ENCODE results near the gene EML6.

Gene EML6

DNA sequence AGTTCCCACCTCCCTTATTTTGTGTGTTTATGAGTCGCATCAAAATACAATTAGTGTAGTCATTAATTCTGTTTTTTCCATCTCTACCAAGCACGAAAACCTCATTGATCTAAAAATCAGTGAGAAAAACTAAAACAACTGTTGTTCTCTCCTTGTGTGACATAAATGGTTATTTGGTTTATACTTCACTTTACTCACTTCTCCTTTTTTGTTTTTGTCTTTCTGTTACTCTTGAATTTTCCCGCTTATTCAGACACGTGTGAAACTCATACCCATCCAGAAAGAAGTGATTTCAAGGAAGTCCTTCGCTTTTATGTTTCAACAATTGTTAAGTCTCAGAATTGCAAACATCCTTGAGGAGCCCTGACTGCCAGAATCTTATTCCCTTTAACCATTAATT, 121.6 kb downstream of the EML6 start:
- in situ Hi-C loops (cut with HindIII; ENCODE audit: low pct_ligation_motif_present, low sequenced_read_pairs), result no loop called here
- no peak for DNase-seq
- no peak for TF ChIP-seq CTCF (IDR thresholded peaks at IDR 0.05; ENCODE audit: low read depth, low read length, missing control alignments)

DNA sequence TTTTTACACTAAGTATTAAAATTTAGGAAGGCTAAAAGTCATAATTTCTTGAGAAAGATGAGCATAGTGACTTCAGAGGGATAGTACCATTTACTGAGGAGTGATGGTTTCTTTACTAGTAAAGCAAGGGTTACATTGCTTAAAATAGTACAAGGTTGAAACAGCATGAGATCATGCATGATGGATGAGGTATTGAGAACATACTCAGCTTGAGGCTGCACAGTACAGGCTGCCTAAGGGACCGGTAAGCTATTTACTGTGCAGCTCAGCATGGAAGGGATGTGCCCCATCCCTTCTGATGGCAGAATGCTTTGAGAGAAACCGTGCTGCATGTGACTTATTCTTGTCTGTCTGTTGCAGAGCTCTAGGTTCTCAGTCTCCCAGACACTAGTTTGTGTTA, 122.1 kb downstream of the EML6 start:
- no peak overlapping the region for H3K4me3 ChIP-seq (ENCODE audit: low read depth, low read length)
- in situ Hi-C loops (cut with HindIII; ENCODE audit: low pct_ligation_motif_present, low sequenced_read_pairs), result no loop called here
- no peaks in the 10 kb centered on the region for H3K36me3 ChIP-seq (replicated peaks)
- H3K27me3 ChIP-seq (replicated peaks), result no peaks in the 10 kb centered on the region
- no peak for DNase-seq
- no peak overlapping the region for H3K27ac ChIP-seq
- no peak for TF ChIP-seq CTCF (IDR thresholded peaks at IDR 0.05; ENCODE audit: low read depth, low read length, missing control alignments)

More for the DNA sequence above, 121.6 kb downstream of the EML6 start:
- H3K4me3 ChIP-seq (ENCODE audit: low read depth, low read length), result no peak overlapping the region
- no peaks in the 10 kb centered on the region for H3K27me3 ChIP-seq (replicated peaks)
- H3K27ac ChIP-seq, result no peak overlapping the region
- H3K36me3 ChIP-seq (replicated peaks), result no peaks in the 10 kb centered on the region

GRCh38 chr2:54850171-54851122, 127.0 kb downstream of the EML6 start:
- in situ Hi-C loops (cut with HindIII; ENCODE audit: low pct_ligation_motif_present, low sequenced_read_pairs), result no loop called here
- Histone ChIP-seq H3K4me3 (ENCODE audit: low read depth, low read length) (no peak overlapping the region), H3K27me3 (replicated peaks) (no peaks in the 10 kb centered on the region), H3K36me3 (replicated peaks) (no peaks in the 10 kb centered on the region), H3K27ac (no peak overlapping the region)
- DNase-seq, result no peak
- TF ChIP-seq CTCF (IDR thresholded peaks at IDR 0.05; ENCODE audit: low read depth, low read length, missing control alignments), result no peak

- H3K27ac ChIP-seq, result no peak overlapping the region
- H3K27me3 ChIP-seq (replicated peaks), result no peaks in the 10 kb centered on the region
- H3K36me3 ChIP-seq (replicated peaks), result no peaks in the 10 kb centered on the region
- TF ChIP-seq CTCF (IDR thresholded peaks at IDR 0.05; ENCODE audit: low read depth, low read length, missing control alignments), result no peak
- H3K4me3 ChIP-seq (ENCODE audit: low read depth, low read length), result no peak overlapping the region
- in situ Hi-C loops (cut with HindIII; ENCODE audit: low pct_ligation_motif_present, low sequenced_read_pairs), result no loop called here
- no peak for DNase-seq
Measured at GRCh38 chr2:54853616-54854310, 130.3 kb downstream of the EML6 start.

DNA sequence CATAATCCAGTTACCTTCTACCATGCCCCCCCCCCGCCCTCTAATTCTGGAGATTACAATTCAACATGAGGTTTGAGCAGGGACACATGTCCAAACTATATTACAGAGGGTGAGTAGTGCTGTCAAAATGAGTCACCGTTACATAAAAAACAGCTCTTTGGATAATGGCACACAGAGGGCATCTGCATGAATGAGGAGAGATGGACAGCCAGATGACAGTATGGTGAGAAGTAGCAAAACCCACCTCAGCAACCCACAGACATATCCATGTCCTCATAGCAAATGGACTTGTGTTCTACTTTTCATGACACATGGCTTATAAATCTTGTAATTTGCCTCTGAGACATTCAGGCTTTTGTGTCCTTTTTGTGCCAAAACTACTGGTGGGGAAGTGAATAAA, 132.0 kb downstream of the EML6 start:
- no peak for DNase-seq
- no peak overlapping the region for H3K4me3 ChIP-seq (ENCODE audit: low read depth, low read length)
- no peak for TF ChIP-seq CTCF (IDR thresholded peaks at IDR 0.05; ENCODE audit: low read depth, low read length, missing control alignments)
- no peaks in the 10 kb centered on the region for H3K36me3 ChIP-seq (replicated peaks)
- H3K27ac ChIP-seq, result no peak overlapping the region
- in situ Hi-C loops (cut with HindIII; ENCODE audit: low pct_ligation_motif_present, low sequenced_read_pairs), result no loop called here
- no peaks in the 10 kb centered on the region for H3K27me3 ChIP-seq (replicated peaks)
